Stimulated activated CD4-positive, alpha-beta T cell treated with anti-CD3 and anti-CD28 coated beads, Interleukin-1b, Interleukin-23, amount 100 ng/mL, for 4 hours (primary cell): Measurements from ENCODE around the gene POU2F3.

ENCODE experiments used
- DNase-seq, 2 donors: peaks; one replicate each; pipeline ENCODE4 v3.0.0-alpha.2; 2020; ENCODE audit warnings: low read depth in 2 of 2

Gene POU2F3

DNA sequence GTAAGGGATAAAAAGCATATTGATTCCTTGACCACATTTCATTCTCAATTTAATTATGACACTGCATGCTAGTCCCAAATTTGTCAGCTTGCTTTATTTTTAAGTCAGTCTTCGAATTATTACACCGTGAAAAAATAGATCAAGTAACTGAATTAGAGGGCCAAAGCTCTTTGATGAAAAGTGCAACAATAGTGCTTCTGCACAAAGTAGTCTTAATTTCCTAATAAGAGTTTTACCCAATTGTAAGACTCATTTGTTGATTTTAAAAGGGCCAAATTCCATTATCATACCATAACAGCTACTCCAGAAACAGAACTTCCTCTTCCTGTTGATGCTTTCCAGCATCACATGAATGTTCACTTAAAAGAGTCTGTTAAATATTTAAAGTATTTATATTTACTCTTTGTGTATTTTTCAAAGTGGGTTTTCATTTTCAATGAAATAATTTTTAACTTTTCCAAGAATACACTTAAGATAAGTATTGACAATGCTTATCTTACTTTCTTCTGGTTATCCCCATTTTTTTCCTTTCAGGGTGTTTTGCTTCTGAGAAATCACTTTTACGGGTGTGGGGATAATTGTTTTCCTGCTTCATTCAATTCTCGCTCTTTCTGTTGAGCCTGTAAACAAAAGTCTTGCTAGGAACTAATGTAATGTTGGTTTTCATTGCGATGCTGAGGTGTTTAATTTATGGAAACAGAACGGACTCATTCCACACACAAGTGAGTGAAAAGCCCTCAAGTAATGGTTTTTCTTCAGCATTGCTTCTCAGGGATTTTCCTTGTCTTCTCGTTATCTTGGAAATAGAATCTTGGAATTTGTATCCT is 98.4 kb downstream of the POU2F3 start:
- DNase-seq = no peak

DNA sequence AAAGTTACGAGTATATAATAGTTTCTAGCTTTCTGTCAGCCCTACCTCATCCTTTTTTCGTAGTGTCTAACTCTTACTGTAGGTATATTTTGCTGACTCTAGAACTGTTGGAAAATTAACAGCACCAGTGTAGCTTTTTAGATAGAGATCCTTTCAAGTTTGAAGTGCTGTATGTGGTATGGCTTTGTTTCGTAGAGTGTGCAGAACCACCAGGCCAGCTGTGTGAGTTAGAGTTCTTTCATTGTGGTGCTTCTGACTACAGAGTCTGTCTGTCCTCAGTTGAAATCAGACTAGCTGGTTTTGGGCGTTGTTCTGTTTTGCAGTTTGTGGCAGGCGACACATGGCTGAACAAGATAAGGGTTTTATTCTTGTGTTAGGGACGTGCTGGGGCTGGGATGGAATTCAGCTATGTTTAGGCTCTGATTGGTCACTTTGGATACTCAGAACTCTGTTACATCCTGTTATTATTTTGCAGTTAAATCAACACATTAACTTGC is 99.5 kb downstream of the POU2F3 start:
- DNase-seq = no peak

DNA sequence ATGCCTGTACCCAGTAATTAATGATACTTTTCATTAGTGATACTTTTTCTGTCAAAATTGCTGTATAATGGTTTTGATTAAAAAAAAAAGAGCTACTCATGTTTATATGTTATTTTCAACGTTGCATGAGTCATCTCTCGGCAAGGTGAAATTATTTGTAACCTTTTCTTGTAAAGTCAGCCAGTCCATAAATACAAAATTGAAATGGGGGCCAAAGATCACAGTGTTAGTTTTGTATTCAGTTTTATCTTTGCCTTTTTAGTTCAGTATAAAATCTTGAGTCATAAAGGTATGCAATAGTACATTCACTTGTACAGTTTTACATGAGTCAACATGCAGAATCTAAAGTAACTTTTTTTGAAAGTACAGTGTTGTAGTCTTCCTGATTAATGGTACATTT is 100.6 kb downstream of the POU2F3 start:
- no peak for DNase-seq

DNA sequence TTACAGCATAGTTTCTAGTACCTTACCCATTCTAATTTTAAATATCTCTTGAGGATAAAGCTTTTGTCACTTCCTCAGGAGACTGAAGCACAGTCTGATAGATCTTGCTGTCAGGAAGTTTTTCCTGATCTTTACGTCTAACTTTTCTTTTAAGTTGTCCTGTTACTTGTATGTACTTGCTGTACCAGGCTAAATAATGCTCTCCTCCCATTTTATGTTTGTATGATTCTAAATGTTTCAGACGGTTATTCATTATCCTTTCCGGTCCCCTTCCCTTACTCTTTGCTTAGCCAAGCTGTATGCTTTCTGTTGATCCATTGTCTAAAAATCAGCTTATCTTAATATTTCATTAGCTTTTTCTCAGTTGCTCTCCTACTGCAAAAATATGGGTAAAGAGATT is 102.3 kb downstream of the POU2F3 start:
- no peak for DNase-seq

DNA sequence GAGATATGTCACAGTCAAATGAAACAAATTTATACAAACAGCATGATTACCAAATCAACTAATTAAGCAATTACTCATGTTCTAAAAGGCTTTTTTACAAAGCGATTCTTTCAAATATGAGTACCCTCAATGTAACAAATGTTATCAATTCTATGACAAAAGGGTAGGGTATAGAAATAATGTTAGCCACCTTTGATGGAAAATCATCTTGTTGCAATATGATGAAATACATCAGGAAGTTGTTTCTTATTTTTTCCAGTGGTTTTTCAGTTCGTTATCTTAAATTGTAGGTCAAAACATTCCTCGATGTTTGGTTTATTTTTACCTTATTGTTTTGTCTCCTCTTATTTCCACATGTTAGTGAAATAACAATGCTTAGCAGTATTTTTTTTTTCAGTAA is 102.7 kb downstream of the POU2F3 start:
- no peak for DNase-seq

DNA sequence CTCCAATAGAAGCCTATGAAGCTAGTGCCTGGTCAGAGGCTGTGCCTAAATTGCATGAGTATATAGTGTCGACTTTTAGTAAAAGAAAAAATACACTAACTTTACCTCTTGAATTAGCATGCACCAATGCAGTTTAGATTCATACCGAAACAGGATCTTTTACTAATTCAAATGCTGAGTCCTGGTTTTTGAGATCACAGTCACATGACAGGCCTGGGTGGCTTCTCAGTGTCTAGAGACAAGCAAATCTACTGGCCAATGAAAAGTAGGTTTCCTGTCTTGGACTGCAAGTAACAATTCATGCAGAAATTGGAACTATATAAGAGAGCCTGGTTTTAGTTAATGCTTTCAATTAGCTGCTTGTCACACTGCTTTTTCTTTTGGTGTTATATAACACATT is 103.5 kb downstream of the POU2F3 start:
- no peak for DNase-seq

DNA sequence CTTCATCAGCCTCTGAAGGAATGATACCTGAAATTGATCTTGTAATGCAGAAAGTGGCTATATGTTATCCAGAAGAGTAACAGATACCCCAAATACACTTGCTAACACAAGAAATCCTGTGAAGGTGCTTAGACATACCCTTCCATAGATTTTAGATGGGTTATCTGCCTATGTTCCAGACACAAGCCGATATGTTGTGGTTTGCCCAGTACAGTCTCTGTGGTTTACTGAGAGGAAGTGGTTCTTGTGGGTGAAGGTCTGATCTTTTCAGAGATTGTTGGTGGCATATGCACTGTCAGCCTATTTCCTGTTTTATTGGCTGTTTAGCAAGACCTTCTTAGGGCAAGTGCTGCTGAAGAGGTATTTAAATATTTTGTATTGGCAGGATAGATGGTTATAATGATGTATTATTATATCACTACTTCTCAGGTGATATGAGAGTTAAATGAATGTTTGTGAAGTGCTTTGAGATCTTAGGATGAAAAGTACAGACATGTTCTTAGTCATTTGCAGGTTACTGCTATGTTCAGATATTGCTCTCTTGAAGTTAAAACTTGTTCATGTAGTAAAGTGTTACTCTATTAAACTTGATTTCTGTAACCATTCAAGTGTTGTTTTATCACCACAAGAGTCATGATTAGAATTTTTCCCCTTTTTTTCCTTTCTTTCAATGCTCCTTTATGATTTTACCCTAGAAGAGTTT is 104.5 kb downstream of the POU2F3 start:
- DNase-seq = no peak

DNA sequence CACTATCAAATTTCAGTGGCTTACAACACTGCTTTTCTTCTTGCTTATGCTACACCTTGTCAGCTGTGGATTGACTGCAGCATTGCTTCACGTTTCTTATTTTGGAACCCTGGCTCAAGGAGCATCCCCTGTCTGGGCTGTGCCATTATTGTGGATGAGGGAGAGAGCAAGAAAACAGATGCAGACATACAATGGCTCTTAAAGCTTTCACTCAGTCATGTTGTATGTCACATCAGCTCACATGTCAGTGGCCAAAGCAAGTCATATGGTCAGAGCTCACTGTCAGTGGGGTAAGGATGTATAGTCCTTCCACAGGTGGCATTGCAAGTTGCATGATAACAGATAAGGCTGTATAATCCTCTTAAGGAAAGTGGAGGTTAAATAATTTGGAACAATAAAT is 106.3 kb downstream of the POU2F3 start:
- no peak for DNase-seq

DNA sequence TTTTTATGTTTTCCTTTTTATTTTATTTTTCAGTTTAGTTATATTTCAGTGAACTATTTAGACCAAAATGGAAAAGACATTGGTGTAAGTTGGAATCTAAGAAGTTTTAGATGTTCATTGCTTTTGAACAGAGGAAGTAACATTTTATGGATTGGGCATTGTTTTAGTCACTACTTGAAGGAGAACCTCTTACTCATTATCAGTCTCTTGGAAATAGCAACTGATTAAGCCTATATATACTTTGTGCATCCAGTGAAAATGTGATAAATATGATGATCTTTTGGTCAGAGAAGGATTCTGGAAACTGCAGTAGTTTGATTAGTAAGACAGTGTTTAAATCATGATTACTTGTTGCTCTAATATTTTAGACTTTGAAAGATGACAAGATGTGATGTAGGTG is 110.7 kb downstream of the POU2F3 start:
- no peak for DNase-seq

DNA sequence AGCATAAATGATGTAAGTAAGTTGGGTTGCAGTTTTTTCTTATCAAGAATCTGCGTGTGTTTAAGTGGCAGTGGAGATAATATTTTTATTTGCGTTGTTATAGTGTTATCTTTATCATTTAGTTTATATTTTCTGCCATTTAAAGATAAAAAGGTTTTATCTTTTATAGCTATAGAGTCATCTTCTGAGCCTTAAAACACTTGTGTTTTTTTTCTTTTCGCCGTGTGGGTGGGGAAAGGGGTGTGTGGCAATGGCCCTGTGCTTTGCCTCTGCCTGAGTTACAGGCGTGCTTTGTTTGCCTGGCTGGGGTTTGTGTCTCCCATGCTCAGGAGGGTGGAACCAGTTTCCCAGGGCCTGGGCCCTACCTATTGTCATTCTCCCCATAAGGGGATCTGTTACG is 112.5 kb downstream of the POU2F3 start:
- DNase-seq = no peak

DNA sequence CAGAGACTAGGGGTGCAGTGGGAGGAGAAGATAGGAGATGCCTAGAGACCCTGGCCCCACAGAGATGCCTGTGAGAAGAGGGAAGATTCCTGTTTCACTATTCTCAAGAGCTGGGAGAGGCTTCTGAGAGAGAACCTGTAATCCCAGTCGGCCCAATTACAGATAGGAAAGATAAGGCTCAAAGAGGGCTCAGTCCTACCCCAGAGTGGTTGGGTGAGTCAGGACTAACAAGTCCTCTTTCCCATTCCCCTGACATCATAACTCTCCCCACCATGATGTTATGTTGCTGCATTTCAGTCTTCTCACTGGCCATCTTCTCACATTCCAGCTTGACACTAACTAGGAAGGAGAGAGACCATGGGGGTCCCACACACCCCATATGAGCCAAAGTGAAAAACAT is 114.1 kb downstream of the POU2F3 start:
- DNase-seq = no peak

DNA sequence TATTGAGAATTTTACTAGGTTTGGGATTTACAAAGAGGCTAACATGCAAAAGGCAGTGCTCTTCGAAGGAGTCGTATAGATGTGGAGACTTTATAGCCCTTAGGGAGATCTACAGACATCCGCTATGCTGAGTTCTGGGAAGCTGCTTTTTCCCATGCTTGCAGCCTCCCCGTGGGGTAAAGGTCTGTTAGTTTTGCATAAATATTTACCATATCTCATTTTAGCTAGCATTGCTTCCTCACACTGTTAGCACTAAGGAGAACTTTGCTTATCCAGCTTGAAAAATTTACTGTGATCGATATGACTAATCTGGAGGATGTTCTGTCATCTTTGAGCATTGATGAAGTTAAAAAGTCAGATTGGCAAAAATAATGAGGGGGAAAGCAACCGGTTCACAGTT is 114.8 kb downstream of the POU2F3 start:
- DNase-seq = no peak

DNA sequence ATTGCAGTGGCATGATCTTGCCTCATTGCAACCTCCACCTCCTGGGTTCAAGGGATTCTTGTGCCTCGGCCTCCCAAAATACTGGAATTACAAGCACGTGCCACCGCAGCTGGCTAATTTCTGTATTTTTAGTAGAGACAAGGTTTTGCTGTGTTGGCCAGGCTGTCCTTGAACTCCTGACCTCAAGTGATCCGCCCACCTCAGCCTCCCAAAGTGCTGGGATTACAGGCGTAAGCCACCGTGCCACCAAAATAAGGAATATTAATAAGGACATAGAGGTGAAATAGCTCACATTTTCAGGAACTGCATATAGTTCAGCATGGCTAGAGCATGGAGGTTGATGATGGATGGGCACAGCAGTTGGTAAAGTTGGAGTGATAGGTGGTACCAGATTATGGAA is 117.7 kb downstream of the POU2F3 start:
- no peak for DNase-seq

DNA sequence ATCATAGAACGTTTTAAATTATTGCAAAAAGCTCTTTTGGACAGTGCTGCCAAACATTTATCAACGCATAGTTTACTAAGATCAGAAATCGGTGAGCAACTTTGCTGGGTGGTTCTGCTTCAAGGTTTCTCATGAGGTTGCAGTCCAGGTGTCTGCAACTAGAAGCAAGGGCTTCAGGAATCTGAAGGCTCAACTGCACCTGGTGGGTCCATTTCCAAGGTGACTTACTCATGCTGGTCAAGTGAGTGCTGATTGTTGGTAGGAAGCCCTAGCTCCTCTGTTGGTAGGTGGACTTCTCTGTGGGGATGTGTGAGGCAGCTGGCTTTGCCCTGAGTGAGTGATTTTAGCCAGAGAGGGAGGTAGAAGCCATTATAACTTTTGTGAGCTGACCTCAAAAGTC is 118.8 kb downstream of the POU2F3 start:
- DNase-seq = no peak

DNA sequence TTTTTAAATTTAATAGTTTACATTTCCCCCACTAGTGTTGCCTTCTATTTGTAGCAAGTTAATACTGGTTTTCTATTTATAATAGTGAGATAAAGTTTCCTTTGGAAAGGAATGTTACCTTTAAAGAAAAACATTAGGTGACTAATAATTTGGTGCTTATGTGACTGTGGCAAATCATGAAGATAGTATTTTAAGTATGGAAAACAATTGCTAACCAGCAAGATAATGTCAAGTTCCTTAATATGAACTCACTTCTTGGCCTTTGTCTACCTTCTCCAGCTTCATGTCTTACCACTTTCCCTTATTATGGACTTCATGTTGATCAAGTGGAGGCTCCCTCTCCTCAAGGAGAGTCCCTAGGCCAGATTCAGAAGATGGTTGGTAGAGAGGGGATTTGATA is 123.5 kb downstream of the POU2F3 start:
- no peak for DNase-seq

DNA sequence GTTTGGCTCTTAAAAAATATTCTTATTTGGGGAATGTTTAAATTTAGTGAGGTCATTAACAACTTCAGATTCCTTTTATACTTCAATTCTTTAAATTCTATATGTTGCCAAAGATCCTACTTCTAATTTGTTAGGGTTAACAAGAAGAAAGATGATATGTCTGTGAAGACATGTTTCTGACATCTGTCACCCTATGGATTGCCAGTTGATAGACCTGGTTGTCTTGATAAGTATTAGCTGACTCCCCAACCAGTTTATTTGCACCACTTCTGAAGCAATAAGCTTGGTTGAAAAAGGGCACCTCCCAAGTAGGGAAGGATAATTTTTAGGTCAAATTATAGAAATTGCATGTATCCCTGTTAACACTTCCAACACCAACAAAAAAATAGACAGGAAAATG is 125.6 kb downstream of the POU2F3 start:
- DNase-seq = no peak
